GM12864 (cell line): ENCODE measurements around the gene CLDN7.

ENCODE experiments used
- DNase-seq: peaks from one replicate; pipeline ENCODE4 v3.0.0-alpha.2; 2011; ENCODE audit warnings: low read depth
- H3K4me3 ChIP-seq: 2 replicates; pipeline ENCODE4 v1.5.1; 2011; ENCODE audit warnings: mild to moderate bottlenecking, low read depth, low read length, control low read depth
- TF ChIP-seq, protein P1 (sequence below): IDR thresholded peaks from 2 replicates; pipeline ENCODE4 v1.5.1; 2011; ENCODE audit warnings: low read depth, mild to moderate bottlenecking, moderate library complexity, low read length, control low read depth, inconsistent platforms; ENCODE audit errors: missing control alignments

Gene CLDN7

DNA sequence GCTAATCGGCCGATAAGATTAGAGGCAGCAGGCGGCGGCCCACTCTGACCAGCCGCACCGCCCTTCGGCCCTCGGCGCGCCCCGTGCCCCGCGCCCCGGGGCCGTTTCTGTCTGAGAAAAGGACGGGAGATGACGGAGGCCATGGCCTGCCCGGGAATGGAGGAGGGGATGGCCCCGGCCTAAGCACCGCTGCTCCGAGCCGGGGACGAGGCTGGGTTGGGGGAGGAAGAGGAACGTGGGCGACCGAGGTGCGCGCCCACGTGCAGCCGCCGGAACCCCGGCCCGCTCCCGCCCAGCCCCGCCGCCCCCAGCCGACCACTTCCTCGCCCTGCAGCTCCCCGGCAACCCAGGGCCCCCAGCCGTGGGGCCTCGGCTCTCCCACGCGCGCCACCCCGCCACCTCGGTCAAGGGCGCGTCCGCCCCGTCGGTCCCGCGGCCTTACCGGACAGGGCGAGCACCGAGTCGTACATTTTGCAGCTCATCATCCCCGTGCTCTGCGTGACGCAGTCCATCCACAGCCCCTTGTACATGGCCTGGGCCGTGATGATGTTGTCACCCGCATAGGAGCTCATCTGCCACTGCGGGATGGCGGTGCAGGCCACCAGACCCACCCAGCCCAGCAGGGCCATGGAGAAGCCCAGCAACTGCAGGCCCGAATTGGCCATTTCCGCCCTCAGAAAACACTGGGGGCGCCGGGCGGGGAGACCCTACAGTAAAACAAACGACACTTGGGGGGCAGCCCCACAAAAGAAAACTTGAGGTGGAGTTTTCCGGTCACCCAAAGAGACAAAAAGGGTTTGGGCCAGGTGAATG lies 693 bp downstream of the CLDN7 start:
- peak overlapping the region; percentile 34 for H3K4me3 ChIP-seq
- TF ChIP-seq, protein P1, sequence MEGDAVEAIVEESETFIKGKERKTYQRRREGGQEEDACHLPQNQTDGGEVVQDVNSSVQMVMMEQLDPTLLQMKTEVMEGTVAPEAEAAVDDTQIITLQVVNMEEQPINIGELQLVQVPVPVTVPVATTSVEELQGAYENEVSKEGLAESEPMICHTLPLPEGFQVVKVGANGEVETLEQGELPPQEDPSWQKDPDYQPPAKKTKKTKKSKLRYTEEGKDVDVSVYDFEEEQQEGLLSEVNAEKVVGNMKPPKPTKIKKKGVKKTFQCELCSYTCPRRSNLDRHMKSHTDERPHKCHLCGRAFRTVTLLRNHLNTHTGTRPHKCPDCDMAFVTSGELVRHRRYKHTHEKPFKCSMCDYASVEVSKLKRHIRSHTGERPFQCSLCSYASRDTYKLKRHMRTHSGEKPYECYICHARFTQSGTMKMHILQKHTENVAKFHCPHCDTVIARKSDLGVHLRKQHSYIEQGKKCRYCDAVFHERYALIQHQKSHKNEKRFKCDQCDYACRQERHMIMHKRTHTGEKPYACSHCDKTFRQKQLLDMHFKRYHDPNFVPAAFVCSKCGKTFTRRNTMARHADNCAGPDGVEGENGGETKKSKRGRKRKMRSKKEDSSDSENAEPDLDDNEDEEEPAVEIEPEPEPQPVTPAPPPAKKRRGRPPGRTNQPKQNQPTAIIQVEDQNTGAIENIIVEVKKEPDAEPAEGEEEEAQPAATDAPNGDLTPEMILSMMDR = no peak
- DNase-seq = no peak

DNA sequence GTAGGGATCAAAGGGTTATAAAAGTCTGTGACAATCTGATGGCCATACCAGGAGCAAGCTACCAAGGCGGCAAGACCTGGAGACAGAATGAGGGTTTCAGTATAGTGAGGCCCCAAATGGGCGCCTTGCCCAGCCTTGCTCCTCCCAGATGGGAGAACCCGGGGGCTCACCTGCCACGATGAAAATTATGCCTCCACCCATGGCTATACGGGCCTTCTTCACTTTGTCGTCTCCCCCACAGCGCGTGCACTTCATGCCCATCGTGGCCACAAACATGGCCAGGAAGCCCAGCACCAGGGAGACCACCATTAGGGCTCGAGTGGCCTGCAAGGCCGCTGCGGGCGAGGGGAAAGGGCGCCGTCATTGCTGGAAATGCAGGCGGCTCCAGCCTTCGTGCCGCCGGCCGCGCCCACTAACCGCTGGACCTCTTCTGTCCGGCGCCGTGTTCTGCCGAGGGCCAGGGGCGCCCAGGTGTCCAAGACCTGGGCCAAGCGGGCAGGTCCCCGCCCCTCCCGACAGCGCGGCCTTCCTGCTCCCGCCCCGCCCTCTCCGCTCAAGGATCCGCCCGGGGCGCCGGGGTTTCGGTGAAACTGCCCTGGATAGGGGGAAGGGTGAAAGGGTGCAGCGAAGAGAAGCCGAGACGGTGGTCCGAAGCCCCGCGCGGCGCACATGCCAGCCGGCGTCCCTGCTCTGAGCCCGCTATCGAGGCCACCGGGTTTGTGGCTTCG lies 1.5 kb downstream of the CLDN7 start:
- TF ChIP-seq, protein P1 = no peak
- DNase-seq = no peak
- peak overlapping the region; percentile 34 for H3K4me3 ChIP-seq

DNA sequence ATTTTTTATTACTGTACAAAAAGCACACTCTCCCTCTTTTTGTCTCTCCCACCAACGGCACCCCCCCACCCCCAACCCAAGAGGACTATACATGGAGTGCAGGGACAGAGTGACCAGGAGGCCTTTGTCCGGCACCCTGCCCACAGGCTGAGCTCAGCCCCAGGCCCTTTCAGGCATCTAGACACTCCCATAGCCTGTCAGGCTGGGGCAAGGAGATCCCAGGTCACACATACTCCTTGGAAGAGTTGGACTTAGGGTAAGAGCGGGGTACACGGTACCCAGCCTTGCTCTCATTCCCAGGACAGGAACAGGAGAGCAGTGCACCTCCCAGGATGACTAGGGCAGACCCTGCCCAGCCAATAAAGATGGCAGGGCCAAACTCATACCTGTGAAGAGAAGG lies 2.1 kb downstream of the CLDN7 start:
- no peak overlapping the region for H3K4me3 ChIP-seq
- no peak for DNase-seq
- TF ChIP-seq, protein P1 = no peak

DNA sequence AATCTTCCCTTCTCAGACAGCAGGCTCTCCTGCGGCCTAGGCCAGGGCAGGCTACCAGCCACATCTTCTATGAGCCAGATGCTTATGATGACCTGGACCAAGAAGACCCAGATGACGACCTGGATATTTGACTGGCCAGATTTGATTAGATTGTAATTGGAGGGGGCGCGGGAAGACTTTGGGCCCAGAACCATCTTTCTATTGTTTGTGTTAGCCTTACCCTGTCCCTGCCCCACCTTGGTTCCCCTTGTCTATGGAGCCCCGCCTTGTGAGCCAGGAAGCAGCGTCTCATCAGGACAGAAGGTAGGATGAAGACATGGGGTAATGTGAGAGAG lies 2.8 kb downstream of the CLDN7 start:
- H3K4me3 ChIP-seq = no peak overlapping the region
- TF ChIP-seq, protein P1 = no peak
- DNase-seq = no peak

DNA sequence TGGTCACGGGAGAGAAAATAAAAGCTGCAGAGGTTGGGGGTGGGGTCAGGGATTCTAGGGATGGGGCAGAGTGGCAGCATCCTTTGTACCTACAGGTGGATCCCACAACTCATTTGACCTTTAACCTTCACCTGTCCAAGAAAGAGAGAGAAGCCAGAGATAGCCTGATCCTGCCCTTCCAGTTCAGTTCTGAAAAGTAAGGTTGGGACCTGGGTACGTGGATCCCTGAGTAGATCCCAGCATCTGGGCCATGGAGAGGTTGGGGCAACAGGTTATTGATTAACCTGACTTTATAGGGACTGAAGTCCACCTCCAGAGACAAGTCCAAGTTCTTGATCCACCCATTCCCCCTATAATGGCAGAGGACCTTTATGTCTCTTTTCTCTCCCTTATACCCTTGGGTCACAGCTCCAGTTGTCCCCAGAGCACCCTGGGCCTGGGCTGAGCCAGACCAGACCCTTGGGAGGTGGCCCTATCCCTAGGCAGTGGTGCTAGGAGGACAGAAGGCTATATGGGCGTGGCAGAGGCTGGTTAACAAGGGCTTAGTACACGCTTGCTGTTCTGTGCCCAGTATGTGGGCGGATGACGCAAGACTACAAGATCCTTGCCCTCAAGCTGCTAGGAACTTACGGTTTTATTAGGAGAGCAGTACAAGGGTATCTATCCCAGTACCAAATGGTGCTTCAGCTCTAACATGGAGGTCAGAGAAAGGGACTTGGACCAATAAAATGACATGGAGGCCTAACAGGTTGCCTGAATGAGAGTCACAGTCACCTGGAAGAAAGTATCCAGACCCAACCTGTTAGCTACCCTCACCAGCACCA lies 3.3 kb downstream of the CLDN7 start:
- no peak overlapping the region for H3K4me3 ChIP-seq
- no peak for DNase-seq
- TF ChIP-seq, protein P1 = no peak

DNA sequence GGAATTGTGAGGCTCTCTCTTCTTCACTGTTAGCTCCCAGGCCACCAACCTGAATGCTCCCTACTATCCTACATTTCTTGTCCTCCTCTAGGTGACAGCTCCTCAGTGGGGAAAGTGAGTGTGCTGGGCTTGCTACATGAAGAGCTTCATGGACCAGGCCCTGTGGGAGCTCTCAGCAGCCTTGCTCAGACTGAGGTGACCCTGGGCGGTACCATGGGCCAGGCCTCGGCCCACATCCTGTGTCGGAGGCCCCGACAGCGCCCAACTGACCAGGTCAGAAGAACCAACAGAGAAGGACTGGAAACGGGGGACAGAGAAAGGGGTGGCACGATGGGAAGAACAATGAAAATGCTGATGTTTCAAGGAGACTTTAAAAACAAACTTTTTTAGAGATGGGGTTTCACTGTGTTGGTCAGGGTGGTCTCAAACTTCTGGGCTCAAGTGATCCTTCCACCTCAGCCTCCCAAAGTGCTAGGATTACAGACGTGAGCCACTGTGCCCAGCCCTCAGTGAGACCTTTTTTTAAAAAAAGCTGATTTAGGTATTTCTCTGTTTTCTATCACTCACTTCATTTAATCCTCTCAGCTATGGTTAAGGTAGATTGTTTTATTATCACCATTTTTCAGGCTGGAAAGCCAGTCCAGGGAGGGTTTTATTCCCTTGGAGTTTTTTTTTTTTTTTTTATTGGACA lies 5.4 kb downstream of the CLDN7 start:
- no peak for DNase-seq
- TF ChIP-seq, protein P1 = no peak
- H3K4me3 ChIP-seq = no peak overlapping the region
